Measurements from ENCODE around the gene VAV2.

Gene VAV2

DNA sequence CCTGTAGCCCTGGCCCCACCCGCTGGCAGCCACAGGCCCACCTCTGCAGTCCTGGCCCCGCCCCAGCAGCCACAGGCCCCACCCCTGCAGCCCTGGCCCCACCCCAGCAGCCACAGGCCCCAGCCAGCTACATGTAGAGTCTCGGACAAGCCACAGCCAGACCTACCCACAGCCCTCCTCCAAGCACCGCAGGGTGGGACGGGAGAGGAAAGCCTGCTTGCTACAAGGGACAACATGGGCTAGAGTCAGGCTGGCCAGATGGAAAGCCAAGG is 204.4 kb downstream of the VAV2 start:
- Histone ChIP-seq H3K9me3 (ENCODE audit: control insufficient read depth, low read length) (no peaks in the 10 kb centered on the region), H3K36me3 (ENCODE audit: control insufficient read depth, insufficient read depth, low read length) (peaks cover 61% of the 10 kb centered on the region), H3K27ac (ENCODE audit: low read depth, low read length, severe bottlenecking) (no peak overlapping the region), H3K4me3 (ENCODE audit: extremely low read depth, insufficient read depth, low read length, poor library complexity, severe bottlenecking) (no peak overlapping the region), H3K4me1 (ENCODE audit: control insufficient read depth, insufficient read depth, low read length, poor library complexity, severe bottlenecking) (no peaks in the 10 kb centered on the region)
- WGBS, 2 experiments (ENCODE audit: insufficient coverage in 2 of 2) = 77 to 80% methylated on average over 2 to 3 of the region's 5 CpGs

DNA sequence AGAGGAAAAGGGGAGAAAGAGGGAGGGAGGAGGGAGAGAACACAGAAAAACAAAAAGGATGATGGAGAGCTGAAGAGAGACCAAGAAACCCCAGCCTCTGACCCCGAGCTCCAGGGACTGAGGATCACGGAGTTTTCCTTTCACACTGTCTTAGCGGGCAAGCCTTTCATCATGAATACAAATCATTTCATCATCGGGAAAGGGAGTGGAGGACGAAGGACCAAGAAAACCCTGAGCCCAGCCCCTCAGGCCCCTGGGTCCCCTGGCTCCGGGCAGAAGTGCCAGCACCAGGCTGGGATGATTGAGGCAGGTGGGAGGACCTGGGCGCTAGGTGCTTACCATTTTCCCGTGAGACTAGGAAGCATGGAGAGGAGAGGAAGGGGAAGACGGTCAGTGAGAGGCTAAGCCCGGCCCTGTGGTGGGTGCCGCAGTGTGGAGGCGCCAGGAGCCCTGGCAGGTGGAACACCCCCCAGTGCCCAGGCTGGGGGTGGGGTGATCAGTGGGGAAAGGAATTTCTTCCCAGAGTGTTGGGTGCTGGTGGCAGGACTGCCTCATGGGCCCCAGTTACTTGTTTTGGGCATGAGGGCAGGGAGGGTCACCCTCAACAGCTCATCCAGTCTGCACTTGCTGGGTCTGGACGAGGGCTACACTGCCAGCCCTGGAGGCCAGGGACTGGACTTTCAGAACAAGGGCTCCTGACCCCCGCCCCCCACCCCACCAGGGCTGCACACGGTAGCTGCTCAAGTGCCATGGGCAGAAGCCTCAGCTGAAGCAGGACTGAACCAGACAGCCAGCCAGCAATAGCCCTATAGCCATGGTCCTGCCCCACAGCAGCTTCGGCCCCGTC is 205.0 kb downstream of the VAV2 start:
- Histone ChIP-seq H3K27ac (ENCODE audit: low read depth, low read length, severe bottlenecking) (no peak overlapping the region), H3K9me3 (ENCODE audit: control insufficient read depth, low read length) (no peaks in the 10 kb centered on the region), H3K4me1 (ENCODE audit: control insufficient read depth, insufficient read depth, low read length, poor library complexity, severe bottlenecking) (no peaks in the 10 kb centered on the region)

DNA sequence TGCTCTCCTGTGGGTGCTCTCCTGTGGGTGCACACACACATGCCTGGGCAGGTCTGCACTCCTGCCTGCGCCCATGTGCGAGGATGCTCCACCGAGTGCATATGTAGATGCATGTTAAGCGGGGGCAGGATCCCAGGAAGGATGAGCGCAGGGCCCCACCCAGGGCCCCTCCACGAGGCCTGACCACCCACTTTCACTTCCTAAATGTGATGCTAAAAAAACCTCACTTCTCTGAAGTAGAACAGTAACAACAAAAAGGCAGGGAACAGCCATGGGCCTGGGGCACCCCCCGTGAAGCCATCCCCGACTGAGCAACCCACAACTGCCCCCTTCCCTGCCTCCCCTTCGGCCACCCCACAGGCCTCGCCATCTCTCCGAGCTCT is 205.8 kb downstream of the VAV2 start:
- peaks cover 56% of the 10 kb centered on the region for H3K36me3 ChIP-seq (ENCODE audit: control insufficient read depth, insufficient read depth, low read length)

More for the DNA sequence above, 205.0 kb downstream of the VAV2 start:
- Histone ChIP-seq H3K36me3 (ENCODE audit: control insufficient read depth, insufficient read depth, low read length) (peaks cover 59% of the 10 kb centered on the region), H3K4me3 (ENCODE audit: extremely low read depth, insufficient read depth, low read length, poor library complexity, severe bottlenecking) (no peak overlapping the region)
- WGBS, 2 experiments (ENCODE audit: insufficient coverage in 2 of 2) = 90 to 98% methylated on average over 8 to 13 of the region's 17 CpGs

DNA sequence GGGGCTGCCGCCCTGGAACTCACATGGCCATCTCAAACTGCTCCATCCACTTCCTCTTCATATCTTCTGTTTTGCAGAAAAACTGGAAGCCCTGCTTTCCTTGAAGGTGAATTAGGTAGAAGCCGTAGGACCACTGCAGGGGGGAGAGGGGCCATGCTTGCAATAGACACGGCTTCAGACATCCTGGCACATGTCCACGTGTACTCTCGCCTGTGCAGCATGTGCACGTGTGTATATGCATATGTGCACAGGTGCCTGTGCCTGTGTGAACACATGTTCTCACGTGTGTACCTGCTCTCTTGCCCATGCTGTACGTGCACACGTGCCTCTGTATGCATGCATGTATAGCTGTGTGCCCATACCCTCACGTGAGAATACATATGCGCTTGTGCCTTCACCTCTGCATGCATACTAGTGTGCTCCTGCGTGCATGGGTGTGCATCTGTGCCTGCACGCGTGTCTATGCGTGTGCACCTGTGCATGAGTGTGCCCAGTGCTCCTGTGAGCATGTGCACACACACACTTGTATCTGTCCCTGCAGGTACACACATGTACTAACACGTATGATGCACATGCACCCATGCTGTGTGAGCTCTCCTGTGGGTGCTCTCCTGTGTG is 206.3 kb downstream of the VAV2 start:
- 95 to 96% methylated on average over 14 to 15 of the region's 16 CpGs for WGBS, 2 experiments (ENCODE audit: insufficient coverage in 2 of 2)
- no peaks in the 10 kb centered on the region for H3K4me1 ChIP-seq (ENCODE audit: control insufficient read depth, insufficient read depth, low read length, poor library complexity, severe bottlenecking)
- H3K36me3 ChIP-seq (ENCODE audit: control insufficient read depth, insufficient read depth, low read length) = peaks cover 58% of the 10 kb centered on the region
- no peaks in the 10 kb centered on the region for H3K9me3 ChIP-seq (ENCODE audit: control insufficient read depth, low read length)
- H3K27ac ChIP-seq (ENCODE audit: low read depth, low read length, severe bottlenecking) = no peak overlapping the region
- no peak overlapping the region for H3K4me3 ChIP-seq (ENCODE audit: extremely low read depth, insufficient read depth, low read length, poor library complexity, severe bottlenecking)

More for the DNA sequence above, 205.8 kb downstream of the VAV2 start:
- no peaks in the 10 kb centered on the region for H3K9me3 ChIP-seq (ENCODE audit: control insufficient read depth, low read length)
- 92 to 95% methylated on average over 8 of the region's 11 CpGs for WGBS, 2 experiments (ENCODE audit: insufficient coverage in 2 of 2)
- no peaks in the 10 kb centered on the region for H3K4me1 ChIP-seq (ENCODE audit: control insufficient read depth, insufficient read depth, low read length, poor library complexity, severe bottlenecking)
- no peak overlapping the region for H3K4me3 ChIP-seq (ENCODE audit: extremely low read depth, insufficient read depth, low read length, poor library complexity, severe bottlenecking)
- H3K27ac ChIP-seq (ENCODE audit: low read depth, low read length, severe bottlenecking) = no peak overlapping the region

DNA sequence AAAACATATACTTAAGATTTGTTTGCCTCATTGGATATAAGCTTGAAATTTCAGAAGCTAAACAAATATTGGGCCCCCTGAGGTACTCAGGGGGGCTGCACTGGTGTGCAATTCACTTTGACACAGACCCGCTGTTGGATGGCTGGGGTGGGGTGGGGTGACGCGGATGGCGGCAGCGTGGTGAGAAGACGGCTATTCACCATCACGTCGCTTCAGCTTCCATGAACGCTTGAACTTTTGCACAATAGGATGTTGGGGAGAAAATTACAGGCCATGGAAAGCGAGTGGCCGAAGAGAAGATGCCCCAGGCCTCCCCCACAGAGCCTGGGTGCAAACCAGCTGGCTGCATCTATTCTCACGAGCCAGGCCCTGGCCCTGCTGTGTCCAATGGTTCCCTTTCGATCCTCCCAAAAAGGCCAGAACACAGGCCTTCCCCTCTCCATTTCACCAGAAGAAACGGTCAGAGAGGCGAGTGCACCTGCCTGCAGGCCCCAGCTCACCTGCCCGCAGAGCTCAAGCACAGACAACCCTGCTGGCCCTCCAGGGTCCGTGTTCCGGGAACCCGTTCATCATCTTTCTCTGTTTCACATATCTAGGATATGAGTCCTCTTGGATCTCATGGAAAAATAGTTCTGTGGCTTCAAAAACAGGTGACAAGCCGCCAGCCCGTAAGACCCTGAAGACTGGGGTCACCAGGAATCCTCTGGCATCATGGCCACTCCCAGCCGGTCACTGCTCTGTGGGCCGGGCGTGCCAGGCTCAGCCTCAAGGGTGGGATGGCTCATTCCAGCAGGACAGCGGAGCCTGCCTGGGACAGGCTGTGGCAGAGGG is 207.2 kb downstream of the VAV2 start:
- WGBS, 2 experiments (ENCODE audit: insufficient coverage in 2 of 2) = 91 to 96% methylated on average over 18 to 23 of the region's 25 CpGs
- Histone ChIP-seq H3K9me3 (ENCODE audit: control insufficient read depth, low read length) (no peaks in the 10 kb centered on the region), H3K27ac (ENCODE audit: low read depth, low read length, severe bottlenecking) (no peak overlapping the region), H3K36me3 (ENCODE audit: control insufficient read depth, insufficient read depth, low read length) (peaks cover 60% of the 10 kb centered on the region), H3K4me1 (ENCODE audit: control insufficient read depth, insufficient read depth, low read length, poor library complexity, severe bottlenecking) (no peaks in the 10 kb centered on the region), H3K4me3 (ENCODE audit: extremely low read depth, insufficient read depth, low read length, poor library complexity, severe bottlenecking) (no peak overlapping the region)

DNA sequence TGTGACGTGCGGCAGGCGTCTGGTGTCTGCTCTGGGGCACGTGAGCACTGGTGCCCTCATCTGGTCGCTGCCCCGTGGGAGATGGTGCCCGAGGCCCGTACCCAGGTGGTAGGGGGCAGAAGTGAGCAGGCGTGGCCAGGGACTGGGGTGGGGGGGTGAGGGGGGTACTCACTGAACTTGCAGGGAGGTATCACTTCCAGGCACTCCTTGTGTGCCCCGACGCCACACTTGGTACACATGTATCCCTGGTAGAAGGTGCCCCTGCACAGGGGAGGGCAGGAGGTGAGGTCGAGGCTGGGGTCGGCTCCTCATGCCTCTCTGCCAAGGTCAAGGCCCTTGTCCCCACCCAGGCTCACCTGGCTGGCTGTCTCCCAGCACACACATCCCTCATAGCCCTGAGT is 208.8 kb downstream of the VAV2 start:
- H3K36me3 ChIP-seq (ENCODE audit: control insufficient read depth, insufficient read depth, low read length) = peaks cover 55% of the 10 kb centered on the region

DNA sequence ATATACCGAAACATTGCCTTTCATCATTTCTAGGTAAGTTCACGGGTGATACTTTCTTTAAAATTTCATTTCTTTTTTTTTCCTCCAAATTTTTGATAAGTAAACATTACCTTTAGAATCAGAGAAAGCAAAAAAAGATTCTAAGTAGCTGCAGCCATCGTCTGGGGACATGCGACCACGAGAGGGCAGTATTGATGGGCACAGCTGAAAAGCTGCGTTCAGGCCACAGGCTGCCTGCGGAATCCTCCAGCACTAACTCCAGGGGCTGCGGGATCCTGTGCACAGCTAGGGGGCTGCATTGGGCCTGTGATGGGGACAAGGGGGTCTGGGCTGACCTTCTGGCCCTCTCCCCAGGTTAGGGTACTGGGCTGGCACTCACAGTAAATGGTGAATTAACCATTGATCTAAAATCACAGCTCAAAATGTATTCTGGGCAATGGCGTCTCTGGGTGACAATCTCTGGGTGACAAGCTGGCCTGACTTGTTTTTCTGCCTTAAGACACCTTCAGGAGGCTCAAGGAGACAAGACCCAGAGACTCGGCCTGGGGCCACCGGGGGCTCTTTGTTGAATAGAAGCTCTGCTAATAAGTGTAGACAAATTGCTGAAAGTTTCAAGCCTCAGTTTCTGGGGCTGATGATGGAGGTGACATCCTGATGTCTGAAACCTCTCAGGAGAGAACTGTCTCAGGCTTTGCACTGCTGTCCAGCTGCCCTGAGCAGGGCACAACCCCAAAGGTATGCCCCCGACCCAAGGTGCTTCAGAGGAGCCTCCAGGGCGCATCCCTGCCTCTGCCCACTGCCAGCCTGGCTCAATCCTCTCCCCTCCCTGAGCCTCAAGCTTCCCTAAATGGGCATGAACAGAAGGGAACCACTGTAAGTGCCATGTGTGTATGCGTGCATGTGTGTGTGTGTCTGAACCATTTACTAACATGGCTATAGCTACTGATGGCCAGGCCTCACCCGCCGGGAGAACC is 209.7 kb downstream of the VAV2 start:
- WGBS, 2 experiments (ENCODE audit: insufficient coverage in 2 of 2) = 33 to 48% methylated on average over 11 to 13 of the region's 16 CpGs
- Histone ChIP-seq H3K27ac (ENCODE audit: low read depth, low read length, severe bottlenecking) (no peak overlapping the region), H3K9me3 (ENCODE audit: control insufficient read depth, low read length) (no peaks in the 10 kb centered on the region), H3K36me3 (ENCODE audit: control insufficient read depth, insufficient read depth, low read length) (peaks cover 64% of the 10 kb centered on the region), H3K4me1 (ENCODE audit: control insufficient read depth, insufficient read depth, low read length, poor library complexity, severe bottlenecking) (no peaks in the 10 kb centered on the region), H3K4me3 (ENCODE audit: extremely low read depth, insufficient read depth, low read length, poor library complexity, severe bottlenecking) (no peak overlapping the region)

More for the DNA sequence above, 208.8 kb downstream of the VAV2 start:
- no peak overlapping the region for H3K27ac ChIP-seq (ENCODE audit: low read depth, low read length, severe bottlenecking)
- H3K4me1 ChIP-seq (ENCODE audit: control insufficient read depth, insufficient read depth, low read length, poor library complexity, severe bottlenecking) = no peaks in the 10 kb centered on the region
- H3K9me3 ChIP-seq (ENCODE audit: control insufficient read depth, low read length) = no peaks in the 10 kb centered on the region
- WGBS, 2 experiments (ENCODE audit: insufficient coverage in 2 of 2) = 96 to 98% methylated on average over 8 to 11 of the region's 13 CpGs
- H3K4me3 ChIP-seq (ENCODE audit: extremely low read depth, insufficient read depth, low read length, poor library complexity, severe bottlenecking) = no peak overlapping the region

DNA sequence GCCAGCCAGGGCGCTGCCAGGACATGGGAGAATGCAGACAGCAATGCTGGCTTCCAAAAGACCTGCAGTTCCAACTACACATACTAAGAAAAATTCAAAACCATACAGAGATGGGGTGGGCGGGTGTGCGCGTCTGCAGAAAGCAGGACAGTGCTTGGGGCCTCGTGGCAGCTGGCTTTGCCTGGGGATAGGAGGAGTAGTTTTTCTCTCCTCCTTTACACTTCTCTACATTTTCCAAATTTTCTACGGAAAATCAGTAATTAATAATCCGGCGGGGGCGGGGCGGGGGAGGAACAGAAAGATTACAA is 210.3 kb downstream of the VAV2 start:
- Histone ChIP-seq H3K27ac (ENCODE audit: low read depth, low read length, severe bottlenecking) (no peak overlapping the region), H3K9me3 (ENCODE audit: control insufficient read depth, low read length) (no peaks in the 10 kb centered on the region), H3K36me3 (ENCODE audit: control insufficient read depth, insufficient read depth, low read length) (peaks cover 71% of the 10 kb centered on the region), H3K4me1 (ENCODE audit: control insufficient read depth, insufficient read depth, low read length, poor library complexity, severe bottlenecking) (no peaks in the 10 kb centered on the region), H3K4me3 (ENCODE audit: extremely low read depth, insufficient read depth, low read length, poor library complexity, severe bottlenecking) (no peak overlapping the region)
- WGBS, 2 experiments (ENCODE audit: insufficient coverage in 2 of 2) = no CpG with 5 or more reads among the region's 10 CpGs

DNA sequence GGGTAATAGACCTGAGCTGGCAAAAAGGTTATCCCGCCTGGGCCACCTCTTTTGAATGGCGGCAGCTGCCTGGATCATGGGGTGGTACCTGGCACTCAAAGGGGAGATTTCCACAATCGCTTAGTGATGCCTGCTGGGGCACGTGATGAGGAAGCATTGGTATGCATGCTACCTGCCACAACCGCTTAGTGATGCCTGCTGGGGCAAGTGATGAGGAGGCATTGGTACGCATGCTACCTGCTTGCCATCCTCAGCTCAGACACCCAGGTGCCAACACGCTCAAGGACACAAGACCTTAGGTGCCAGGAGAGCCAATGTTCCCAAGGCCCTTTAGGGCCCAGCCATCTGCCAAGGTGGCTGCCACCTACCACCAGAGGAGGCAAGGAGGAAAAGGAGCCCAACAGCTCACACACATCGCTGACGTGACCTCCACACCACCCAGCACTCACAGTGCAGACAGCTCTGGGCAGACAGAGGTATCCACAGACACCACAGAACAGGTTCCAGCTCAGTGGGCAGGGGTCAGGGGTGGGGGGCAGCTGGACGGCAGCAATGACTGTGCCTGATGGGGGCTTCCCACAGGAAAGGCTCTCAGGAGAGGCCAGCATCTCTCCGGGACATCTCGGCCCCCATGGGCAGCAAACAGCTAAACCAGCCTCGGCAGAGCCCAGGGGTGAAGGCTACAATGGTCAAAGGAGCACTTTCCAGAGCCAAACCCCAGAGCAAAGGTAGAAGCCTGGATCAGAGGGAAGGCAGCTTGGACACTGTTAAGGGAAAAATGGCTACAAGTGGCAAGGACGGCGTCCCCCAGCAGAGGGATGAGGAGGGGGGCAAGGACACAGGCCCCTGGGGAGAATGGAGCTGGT is 210.9 kb downstream of the VAV2 start:
- no peak overlapping the region for H3K27ac ChIP-seq (ENCODE audit: low read depth, low read length, severe bottlenecking)
- H3K9me3 ChIP-seq (ENCODE audit: control insufficient read depth, low read length) = no peaks in the 10 kb centered on the region
- peaks cover 77% of the 10 kb centered on the region for H3K36me3 ChIP-seq (ENCODE audit: control insufficient read depth, insufficient read depth, low read length)
- 94 to 96% methylated on average over 11 to 12 of the region's 15 CpGs for WGBS, 2 experiments (ENCODE audit: insufficient coverage in 2 of 2)
- H3K4me3 ChIP-seq (ENCODE audit: extremely low read depth, insufficient read depth, low read length, poor library complexity, severe bottlenecking) = no peak overlapping the region
- no peaks in the 10 kb centered on the region for H3K4me1 ChIP-seq (ENCODE audit: control insufficient read depth, insufficient read depth, low read length, poor library complexity, severe bottlenecking)

All from mesodermal cell (in vitro differentiated cells).